HL-60/S4 treated with retinoic acid at 250 ng/mL for 4 days and 3 days (cell line): Measurements from ENCODE around the gene ANO10.

Experiments
- in situ Hi-C: fragments of 300-500 bp; cut with MboI; formaldehyde crosslinking; loops from 2 replicates; pipeline ENCODE4 v1.7.0; 2022; ENCODE audit warnings: low sequenced_read_pairs

ANO10 gene

DNA sequence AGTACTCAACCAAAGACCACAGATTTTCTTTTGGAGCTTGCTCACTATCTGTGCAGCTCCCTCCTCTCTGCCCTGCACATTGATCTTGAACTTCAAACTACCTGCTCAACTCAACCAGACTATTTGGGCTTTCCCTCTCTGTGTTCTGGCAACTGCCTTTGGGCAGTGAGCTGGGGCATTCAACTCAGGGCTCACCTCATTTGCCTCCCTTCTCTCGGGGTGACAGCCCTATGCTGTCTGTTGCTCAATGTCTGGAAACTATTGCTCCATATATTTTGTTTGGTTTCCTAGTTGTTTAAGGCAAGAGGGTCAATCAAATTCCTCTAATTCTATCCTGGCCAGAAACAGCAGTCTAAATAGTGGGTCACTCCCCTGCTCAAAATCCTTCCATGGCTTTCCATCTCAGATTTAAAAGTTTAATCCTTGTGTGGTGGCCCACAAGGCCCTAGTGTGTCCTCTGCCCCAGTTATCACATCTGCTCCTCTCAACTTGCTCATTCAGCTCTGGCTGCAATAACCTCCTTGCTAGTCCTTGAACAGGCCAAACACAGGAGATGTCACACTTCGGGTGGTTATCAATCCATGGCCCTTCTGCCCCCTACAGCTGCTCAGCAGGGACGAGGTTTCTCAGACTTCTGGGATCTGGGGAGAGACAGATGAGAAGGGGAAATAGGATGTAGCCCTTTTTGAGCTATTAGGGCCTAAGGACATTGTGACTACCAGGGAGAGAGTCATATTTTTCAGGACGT, 267.7 kb downstream of the ANO10 start:
- in situ Hi-C loops: no loop called here

DNA sequence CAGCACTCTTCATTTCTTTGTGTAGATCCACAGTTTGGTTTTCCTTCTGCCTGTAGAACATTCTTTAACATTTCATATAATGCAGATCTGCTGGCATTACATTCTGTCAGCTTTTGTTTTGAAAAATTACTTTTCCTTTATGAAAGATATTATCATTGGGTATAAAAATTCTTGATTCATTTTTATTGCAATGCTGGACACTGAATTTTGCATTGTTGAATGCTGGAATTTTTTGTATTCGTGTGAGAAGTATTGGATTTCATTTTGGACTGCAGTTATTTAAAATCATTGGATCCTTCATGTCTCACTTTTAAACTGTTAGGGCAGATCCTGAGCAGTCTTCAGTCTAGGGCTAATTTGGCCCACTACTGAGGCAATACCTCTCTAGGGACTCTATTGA, 268.4 kb downstream of the ANO10 start:
- in situ Hi-C loops: no loop called here

DNA sequence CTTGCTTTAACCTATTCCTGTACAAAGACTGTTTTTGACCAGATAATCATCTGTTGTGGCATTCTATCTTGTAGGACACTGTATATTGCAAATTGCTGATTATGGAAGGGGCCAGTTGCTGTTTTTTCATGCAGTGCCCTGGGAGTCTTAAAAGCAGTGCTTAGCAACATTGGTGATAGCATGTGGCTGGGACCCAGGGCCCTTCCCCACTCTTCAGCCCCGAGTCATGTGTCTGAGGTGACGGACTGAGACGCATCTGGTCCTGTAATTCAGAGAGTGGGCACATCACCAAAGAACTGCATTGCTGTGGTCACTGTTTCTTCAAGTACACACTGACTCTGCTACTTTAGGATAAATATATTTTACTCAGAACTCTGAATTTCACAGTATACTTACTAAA, 272.1 kb downstream of the ANO10 start:
- in situ Hi-C loops: no loop called here

DNA sequence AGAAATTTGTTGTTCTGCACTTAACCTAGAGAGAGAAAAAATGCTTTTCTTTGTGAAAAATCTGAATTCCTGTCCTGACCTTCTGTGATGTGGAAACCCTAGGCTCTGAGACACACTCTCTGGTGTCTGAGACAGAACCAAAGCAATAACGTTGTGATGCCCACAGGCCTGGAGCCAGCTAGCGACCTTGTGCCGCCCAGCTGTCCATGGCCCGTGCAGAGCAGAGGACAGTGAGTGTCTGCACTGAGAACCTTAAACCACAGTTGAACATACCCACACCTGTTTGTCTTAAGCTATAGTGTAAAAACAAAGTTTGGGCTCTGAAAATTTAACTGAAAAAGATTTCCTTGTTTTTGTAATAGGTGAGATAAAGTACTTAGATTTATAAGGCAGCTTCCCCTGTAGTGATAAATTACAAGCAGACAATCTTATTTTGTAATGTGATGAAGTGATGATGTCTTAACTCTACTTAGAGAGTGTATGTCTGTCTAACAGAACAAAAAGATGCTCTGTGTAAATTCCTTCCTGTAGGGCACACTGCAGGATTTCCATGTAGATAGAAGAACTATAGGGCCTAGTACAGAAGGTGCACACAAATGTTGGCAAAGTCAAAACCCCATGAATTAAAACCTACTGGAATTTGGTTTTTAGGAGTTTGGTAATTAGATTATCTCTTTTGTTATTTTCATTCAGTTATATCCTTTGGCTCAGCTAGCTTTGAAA, 272.8 kb downstream of the ANO10 start:
- in situ Hi-C loops: no loop called here

DNA sequence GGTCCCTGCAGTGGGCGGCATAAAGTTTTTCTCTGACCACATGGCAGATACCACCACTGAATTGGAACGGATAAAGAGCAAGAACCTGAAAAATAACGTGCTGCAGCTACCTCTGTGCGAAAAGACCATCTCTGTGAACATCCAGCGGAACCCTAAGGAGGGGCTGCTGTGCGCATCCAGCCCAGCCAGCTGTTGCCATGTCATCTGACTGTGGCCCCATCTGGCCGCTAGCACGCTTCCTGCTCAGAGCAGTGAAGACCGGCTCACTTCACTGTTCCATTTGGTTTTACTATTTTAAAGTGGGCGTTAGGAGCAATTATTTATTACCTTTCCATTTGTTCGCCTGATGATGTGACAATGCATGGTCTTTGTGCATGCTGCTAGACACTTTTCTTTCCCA, 273.5 kb downstream of the ANO10 start:
- in situ Hi-C loops: no loop called here

DNA sequence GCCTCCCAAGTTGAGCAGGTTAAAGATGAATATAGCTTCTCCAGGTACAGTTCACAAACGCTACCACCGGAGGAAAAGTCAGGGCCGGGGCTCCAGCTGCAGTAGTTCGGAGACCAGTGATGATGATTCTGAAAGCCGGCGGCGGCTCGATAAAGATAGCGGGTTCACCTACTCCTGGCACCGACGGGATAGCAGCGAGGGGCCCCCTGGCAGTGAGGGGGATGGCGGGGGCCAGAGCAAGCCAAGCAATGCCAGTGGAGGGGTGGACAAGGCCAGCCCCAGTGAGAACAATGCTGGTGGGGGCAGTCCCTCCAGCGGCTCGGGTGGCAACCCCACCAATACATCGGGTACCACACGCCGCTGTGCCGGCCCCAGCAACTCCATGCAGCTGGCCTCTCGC, 274.0 kb downstream of the ANO10 start:
- in situ Hi-C loops: no loop called here

DNA sequence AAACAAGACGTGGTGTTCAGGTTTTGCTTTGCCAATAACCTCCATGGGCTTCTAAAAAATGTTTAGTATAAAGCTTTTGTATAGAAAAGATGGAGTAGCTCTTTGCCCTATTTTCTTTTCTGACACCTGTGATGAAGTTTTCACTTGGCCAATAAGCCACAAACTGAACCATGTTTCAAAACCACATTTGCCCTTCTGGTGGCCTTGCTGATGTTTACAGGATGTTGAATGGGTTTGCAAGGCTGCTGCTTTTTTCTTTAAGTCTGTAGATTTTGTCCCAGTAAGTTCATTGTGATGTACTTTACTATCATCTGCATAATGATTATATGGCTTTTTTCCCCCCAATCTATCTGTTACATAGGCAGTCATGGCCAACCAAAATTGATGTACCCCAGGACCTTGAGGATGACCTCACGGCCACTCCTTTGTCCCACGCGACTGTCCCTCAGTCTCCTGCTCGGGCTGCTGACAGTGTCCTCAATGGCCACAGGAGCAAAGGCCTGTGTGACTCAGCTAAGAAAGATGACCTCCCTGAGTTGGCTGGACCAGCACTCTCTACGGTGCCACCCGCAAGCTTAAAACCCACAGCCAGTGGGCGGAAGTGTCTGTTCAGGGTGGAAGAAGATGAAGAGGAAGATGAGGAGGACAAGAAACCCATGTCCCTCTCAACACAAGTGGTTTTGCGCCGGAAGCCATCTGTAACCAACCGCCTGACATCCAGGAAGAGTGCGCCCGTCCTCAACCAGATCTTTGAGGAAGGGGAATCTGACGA, 274.6 kb downstream of the ANO10 start:
- in situ Hi-C loops: no loop called here

DNA sequence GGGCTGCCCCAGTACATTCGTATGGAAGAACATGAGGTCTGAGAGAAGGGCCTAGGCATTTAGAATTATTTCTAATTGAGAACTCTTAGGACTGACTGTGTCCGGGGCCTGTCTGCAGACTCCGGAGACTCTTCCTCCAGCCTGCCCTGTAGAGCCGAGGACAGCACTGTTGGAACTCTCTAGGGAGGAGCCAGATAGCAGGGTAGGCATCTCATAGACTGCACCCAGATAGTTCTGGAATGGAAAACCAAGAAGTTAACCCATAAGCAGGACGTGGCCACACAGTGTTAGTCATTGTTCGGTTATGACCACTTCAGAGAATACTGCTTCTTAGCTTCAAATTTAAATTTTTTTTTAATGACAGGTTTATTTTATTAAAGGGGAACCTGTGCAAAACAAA, 275.9 kb downstream of the ANO10 start:
- in situ Hi-C loops: no loop called here

DNA sequence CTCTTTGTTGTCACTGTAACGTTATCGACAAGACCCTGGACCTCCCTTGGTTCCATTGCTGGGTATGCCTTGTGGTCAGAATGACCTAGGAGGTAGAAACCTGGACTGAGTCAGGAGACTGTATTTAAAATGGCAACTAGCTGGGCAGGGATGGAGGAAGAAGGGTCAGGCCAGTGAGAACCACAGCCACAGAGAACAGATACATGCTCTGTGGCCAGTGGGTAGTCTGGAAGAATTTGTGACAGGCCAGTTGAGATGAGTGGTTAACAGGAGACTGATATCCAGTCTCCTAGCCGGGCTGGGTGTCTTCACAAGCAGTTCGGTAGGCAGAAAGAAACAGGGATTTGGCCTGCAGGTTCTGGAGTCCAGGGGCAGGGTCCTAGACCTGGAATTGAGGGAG, 276.6 kb downstream of the ANO10 start:
- in situ Hi-C loops: no loop called here

DNA sequence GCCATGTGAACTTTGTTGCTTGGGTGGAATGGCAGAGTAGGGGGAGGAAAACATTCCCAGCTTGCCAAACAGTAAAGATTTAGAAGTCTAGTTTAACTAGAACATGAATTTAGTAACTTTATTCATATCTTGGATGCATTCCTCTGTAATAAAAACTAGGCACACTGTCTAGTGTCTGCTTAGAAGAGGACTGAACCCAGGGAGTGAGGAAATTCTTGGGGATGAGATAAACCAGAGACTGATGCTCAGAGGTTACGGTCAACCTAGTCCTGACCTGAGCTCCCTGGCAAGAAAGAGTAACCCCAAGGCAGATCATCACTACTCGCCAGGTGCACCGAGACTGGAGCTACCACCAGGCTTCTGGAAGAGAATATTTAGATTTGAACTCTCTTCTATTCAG, 277.3 kb downstream of the ANO10 start:
- in situ Hi-C loops: no loop called here

DNA sequence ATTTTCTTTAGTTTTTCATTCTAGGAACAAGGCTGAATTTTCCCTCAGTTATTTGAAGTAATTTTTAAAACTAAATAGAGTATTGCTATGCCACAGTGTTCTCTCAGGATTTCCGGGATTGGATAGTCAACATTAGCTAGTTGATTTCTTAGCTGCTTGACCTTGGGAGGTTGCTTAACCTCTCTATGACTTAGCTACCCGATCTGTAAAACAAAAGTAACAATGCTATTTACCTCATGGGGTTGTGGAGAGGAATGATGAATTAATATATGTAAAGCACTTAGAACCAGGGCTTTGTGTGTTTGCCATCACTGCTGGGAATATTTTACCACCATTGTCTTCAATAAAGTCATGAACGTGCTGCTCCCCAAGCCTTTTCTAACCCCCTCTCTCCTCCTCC, 278.0 kb downstream of the ANO10 start:
- in situ Hi-C loops: no loop called here

DNA sequence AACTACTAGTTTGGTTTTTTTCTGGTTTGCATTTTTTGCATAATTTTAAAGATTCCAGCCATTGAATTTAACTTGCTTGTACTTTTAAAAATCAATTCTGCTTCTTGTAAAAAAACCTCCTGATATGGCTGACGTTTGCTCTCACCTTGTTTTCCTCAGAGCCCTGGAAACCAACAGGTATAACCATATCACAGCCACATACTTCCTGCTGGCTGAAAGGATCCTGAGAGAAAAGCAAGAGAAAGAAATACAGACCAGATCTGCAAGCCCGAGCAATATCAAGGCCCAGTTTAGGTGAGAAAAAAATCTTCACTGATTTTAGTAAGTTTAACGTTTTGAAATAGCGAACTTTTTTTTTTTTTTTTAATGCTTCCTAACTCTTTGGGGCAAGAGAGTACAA, 278.6 kb downstream of the ANO10 start:
- in situ Hi-C loops: no loop called here

DNA sequence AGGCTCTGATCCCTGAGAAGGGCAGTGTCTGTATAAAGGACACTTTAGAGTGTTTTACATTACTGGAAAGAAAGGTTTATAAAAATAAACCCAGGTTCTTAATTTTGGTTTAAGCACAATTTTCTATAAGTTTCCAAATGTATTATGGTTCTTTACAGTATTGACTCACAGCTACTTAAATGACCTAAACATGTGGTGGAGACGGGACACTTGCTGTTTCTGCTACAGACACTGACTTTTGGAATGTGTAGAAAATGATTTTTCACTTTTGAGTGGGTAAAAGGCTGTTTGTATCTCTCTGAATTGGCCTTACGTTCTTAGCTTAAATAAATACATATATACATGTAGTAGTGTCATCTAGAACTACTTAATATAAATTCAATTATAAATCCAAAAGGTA, 280.0 kb downstream of the ANO10 start:
- in situ Hi-C loops: no loop called here

DNA sequence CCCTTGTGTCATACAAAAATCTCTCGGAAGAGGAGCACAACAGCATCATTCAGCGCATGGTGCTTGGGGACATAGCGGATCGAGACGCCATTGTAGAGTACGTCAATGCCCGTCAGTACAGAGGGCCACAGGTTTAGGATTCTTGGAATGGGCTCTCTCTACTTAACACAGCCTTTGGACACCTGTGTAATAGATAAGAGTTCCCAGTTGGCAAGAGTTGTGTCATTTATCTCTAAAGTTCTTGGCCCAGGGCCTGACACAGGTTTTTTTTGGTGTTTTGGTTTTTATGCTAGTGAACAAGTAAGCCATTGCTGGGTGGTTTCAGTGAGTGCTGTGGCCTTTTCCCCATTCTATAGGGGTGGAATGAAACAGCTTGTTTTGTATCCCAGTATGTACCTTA, 281.4 kb downstream of the ANO10 start:
- in situ Hi-C loops: no loop called here

DNA sequence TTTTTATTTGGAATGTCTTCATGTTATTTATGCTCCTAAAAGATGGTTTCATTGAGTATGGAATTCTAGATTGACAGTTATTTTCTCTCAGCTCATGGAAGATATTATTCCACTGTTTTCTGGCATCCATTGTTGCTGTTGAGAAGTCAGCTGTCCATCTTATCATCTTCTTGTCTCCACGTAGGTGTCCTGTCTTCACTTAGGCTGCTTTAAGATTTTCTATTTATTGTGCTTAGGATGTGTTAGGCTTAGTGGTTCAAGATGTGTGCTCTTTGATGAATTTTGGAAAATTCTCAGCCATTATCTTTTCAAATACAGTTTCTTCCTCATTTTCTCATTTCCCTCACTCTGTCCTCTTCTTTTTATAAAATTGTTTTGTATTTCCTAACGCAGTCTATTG, 283.5 kb downstream of the ANO10 start:
- in situ Hi-C loops: no loop called here

DNA sequence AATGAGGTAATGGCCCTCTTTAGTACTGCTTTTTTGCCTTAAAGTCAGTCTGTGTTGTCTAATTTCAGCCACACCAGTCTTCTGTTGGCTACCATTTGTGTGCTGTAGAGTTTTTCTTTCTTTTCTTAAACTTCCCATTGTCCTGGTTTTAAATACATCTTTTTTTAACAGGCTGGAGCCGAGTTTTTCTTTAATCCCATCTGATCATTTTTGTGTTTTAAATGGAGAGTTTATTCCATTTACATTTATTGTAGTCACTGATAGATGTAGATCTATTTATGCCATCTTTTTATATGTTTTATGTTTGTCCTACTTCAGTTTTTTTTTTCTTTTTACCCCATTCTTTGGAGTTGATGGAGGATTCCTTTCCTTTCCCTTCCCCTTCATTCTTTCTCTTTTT, 286.0 kb downstream of the ANO10 start:
- in situ Hi-C loops: no loop called here

DNA sequence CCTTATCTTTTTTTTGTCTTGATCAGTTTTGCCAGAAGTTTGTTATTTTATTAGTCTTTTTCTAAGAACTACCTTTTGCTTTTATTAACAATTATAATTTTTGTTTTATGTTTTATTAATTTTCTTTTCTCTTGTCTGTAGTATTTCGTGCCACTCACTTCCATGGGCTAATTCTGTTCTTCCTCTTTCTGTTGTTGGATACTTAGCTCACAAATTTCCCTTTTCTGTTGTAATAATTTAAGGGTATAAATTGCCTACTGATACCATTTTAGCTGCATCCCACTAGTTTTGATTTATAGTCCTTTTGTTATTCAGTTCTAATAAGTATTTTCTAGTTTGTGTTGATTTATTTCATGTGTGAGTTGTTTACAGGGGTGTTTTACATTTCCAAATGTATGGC, 286.8 kb downstream of the ANO10 start:
- in situ Hi-C loops: no loop called here

DNA sequence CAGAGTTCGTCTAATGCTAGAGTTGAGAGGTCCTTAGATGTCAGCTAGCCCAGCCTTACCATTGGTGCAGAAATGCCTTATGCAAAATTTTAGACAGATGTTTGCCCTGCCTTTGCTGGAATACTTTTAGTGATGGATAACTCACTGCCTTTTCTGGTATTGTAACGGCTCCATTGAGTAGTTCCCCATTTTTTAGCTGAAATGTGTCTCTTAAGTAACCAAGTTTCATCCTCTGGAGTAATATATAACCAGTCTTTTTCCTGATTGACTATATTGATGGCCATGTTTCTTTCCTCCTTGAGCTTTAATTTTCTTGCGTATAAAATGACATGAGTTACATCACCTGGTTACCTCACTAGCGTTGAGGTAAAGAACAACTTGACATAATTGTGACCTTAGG, 290.4 kb downstream of the ANO10 start:
- in situ Hi-C loops: no loop called here

DNA sequence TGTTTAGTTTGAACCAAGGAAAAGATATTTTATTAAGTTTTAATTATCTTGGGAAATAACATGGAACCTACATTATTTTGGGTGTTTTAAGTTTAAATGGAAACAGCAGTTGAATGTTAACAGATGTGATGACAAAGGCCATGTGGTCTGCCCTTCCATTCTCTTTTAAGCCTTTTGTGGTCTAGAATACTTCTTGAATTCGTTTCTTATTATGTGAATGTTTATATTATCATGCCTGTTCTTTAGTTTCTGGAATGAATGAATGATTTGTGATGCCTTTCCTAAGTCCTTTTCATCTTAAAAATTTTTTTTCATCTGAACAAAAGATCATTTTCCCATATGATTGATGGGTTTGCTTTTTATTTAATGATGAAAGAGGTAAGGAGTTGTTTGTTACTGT, 290.8 kb downstream of the ANO10 start:
- in situ Hi-C loops: no loop called here

DNA sequence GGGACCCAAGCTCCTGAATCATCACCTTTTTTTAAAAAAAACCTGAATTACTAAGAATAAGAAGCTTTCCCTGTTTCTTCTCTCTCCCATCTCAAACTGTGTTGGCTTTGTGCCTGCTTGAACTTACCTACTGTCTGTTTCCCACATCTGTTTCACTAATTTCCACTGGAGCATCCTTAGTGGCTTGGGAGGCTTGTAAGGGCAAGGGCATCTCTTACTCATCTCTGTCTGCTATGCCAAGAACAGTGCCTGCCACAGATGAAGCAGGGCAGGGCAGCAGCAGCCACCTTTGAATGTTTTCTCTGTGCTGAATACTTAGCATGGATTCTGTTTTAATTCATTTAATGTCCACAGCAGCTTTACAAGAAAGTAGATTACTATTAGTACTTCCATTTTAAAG, 293.2 kb downstream of the ANO10 start:
- in situ Hi-C loops: no loop called here

DNA sequence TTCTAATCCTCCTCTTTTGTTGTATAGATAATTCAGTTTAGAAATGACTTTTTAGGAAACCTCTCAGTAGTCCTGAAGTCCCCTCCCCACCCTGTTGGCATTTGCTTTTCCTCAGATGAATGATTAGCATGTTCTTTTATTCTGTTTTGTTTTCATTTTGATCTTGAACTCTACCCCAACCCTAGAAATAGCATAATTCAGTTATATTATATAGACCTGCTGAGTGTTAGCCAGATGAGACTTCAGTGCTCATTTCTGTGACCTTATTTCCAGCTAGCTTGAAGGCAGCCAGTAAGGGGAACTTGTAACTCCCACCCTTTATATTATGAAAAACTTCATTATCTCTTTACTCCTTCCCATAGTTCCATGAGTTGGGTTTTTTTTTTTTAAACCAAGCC, 294.2 kb downstream of the ANO10 start:
- in situ Hi-C loops: no loop called here
